PC-3 (cell line): ENCODE results near the gene SAMD10. TPM values are rescaled to one million over a fixed set of nuclear protein-coding genes. Genes with fewer than 3 reads are reported as not detected.

ENCODE experiments used
- ATAC-seq: fragments of 200-7000 bp; cut with Tn5 transposase; 2 replicates; pipeline ENCODE4 v1.9.1; 2020; ENCODE audit warnings: mild to moderate bottlenecking, moderate library complexity
- BruUV-seq: library from RNA; stranded (reverse); fragments of 400-500 nt; replicated peaks from 2 replicates; lab custom pipeline; 2021; lab: Mats Ljungman, UMichigan
- CTCF ChIA-PET: fragments of 300-600 bp; sonication (Branson Sonifier 250); formaldehyde crosslinking; loops from one replicate; lab custom pipeline; 2022; ENCODE audit warnings: antibody characterized with exemption; lab: Charles Lee
- POLR2A ChIA-PET: fragments of 300-600 bp; sonication (Branson Sonifier 250); formaldehyde crosslinking; loops from one replicate; lab custom pipeline; 2022; ENCODE audit warnings: antibody characterized with exemption; ENCODE audit not compliant: unreplicated experiment; lab: Charles Lee
- DNase-seq: peaks from one replicate; pipeline ENCODE4 v3.0.0-alpha.2; 2015
- H2AFZ ChIP-seq: fragments of 300-600 bp; sonication (generic); 2 replicates; pipeline ENCODE4 v1.6.0; 2016; ENCODE audit warnings: antibody characterized with exemption, low read length
- H3F3A ChIP-seq: fragments of 300-600 bp; sonication (generic); one replicate; pipeline ENCODE4 v1.6.0; 2017; ENCODE audit warnings: antibody characterized with exemption, low read length, control low read depth, mild to moderate bottlenecking; ENCODE audit not compliant: unreplicated experiment
- H3K27ac ChIP-seq: fragments of 300-600 bp; sonication (generic); 2 replicates; pipeline ENCODE4 v1.5.1; 2016; ENCODE audit warnings: mild to moderate bottlenecking, low read length
- H3K27me3 ChIP-seq: fragments of 300-600 bp; sonication (generic); 2 replicates; pipeline ENCODE4 v1.6.1; 2016; ENCODE audit warnings: low read length, mixed read lengths
- H3K36me3 ChIP-seq: fragments of 300-600 bp; sonication (generic); 2 replicates; pipeline ENCODE4 v1.6.1; 2016; ENCODE audit warnings: low read depth, mixed run types, low read length, mixed read lengths
- H3K4me1 ChIP-seq: fragments of 300-600 bp; sonication (generic); 2 replicates; pipeline ENCODE4 v1.5.1; 2016; ENCODE audit warnings: low read length; ENCODE audit not compliant: insufficient read depth
- H3K4me2 ChIP-seq: fragments of 300-600 bp; sonication (generic); 2 replicates; pipeline ENCODE4 v1.6.0; 2016; ENCODE audit warnings: low read length
- H3K4me3 ChIP-seq: fragments of 300-600 bp; sonication (generic); 2 replicates; pipeline ENCODE4 v1.5.1; 2016; ENCODE audit warnings: mild to moderate bottlenecking, low read length, mixed read lengths
- H3K79me2 ChIP-seq: fragments of 300-600 bp; sonication (generic); 2 replicates; pipeline ENCODE4 v1.6.1; 2017; ENCODE audit warnings: low read length, mixed read lengths
- H3K9ac ChIP-seq: fragments of 300-600 bp; sonication (generic); 2 replicates; pipeline ENCODE4 v1.6.0; 2016; ENCODE audit warnings: mild to moderate bottlenecking, low read length
- H3K9me2 ChIP-seq: fragments of 300-600 bp; sonication (generic); replicated peaks from 2 replicates; pipeline ENCODE4 v1.6.1; 2016; ENCODE audit warnings: mixed run types, low read length, mixed read lengths
- H3K9me3 ChIP-seq: fragments of 300-600 bp; sonication (generic); 2 replicates; pipeline ENCODE4 v1.6.1; 2016; ENCODE audit warnings: low read length, mixed read lengths
- H4K20me1 ChIP-seq: fragments of 300-600 bp; sonication (generic); 2 replicates; pipeline ENCODE4 v1.6.1; 2016; ENCODE audit warnings: low read length, mixed read lengths
- CTCF ChIP-seq: fragments of 300-600 bp; sonication (generic); conservative IDR thresholded peaks from 2 replicates; pipeline ENCODE4 v1.5.1; 2017; ENCODE audit warnings: antibody characterized with exemption, low read depth, mild to moderate bottlenecking, low read length
- EZH2 ChIP-seq: fragments of 300-600 bp; sonication (generic); IDR thresholded peaks from one replicate; pipeline ENCODE4 v1.6.1; 2017; ENCODE audit warnings: antibody characterized with exemption, mild to moderate bottlenecking, low read length; ENCODE audit not compliant: unreplicated experiment
- EZH2phosphoT487 ChIP-seq: fragments of 300-600 bp; sonication (generic); IDR thresholded peaks from 2 replicates; pipeline ENCODE4 v1.6.1; 2018; ENCODE audit warnings: mild to moderate bottlenecking, antibody characterized with exemption, low read length, borderline replicate concordance
- intact Hi-C: fragments of 100-400 bp; cut with micrococcal nuclease; formaldehyde crosslinking; loops from 2 replicates; pipeline ENCODE4 v1.9.0; 2023
- microRNA-seq: library from miRNA; unstranded; fragments of <30 nt; microRNA quantifications from one replicate; pipeline ENCODE4 v1.1.0, GENCODE V29; 2020; ENCODE audit not compliant: unreplicated experiment
- total RNA-seq: library from RNA; depleted of rRNA; stranded (reverse); fragments of >200 nt; gene quantifications from 2 replicates; pipeline ENCODE4 v1.2.3, GENCODE V29; 2014; rRNA removed

SAMD10 gene
- total RNA-seq, 1 experiment from 2014 or later: 7.4 TPM

- ATAC-seq: no peak
- Histone ChIP-seq H3F3A (no peaks in the 10 kb centered on the region), H3K79me2 (peaks cover 30% of the 10 kb centered on the region)
These were observed 53.1 kb downstream of the SAMD10 start for GRCh38 chr20:63926298-63926697.

GRCh38 chr20:63924241-63924640 is 55.2 kb downstream of the SAMD10 start:
- H3K9ac ChIP-seq: no peak overlapping the region
- H3K27me3 ChIP-seq: no peaks in the 10 kb centered on the region
- peaks cover 30% of the 10 kb centered on the region for H3K79me2 ChIP-seq
- BruUV-seq: no TSS peak
- H3K9me2 ChIP-seq: no peaks in the 10 kb centered on the region
- H3K27ac ChIP-seq: no peak overlapping the region
- ATAC-seq (no peak), DNase-seq (no peak)
- H3K4me2 ChIP-seq: no peak overlapping the region
- H3K4me1 ChIP-seq: no peaks in the 10 kb centered on the region
- H4K20me1 ChIP-seq: no peaks in the 10 kb centered on the region
- no peaks in the 10 kb centered on the region for H3F3A ChIP-seq
- CTCF ChIA-PET: no interaction called here
- POLR2A ChIA-PET: no interaction called here
- intact Hi-C loops: no loop called here
- TF ChIP-seq EZH2 (no peak), EZH2phosphoT487 (no peak), CTCF (no peak)
- H3K36me3 ChIP-seq: peaks cover 12% of the 10 kb centered on the region
- no peak overlapping the region for H2AFZ ChIP-seq
- no peak overlapping the region for H3K4me3 ChIP-seq
- H3K9me3 ChIP-seq: no peaks in the 10 kb centered on the region

More at GRCh38 chr20:63926298-63926697, 53.1 kb downstream of the SAMD10 start:
- ChIA-PET CTCF (no interaction called here), POLR2A (no interaction called here)
- Histone ChIP-seq H2AFZ (no peak overlapping the region), H3K4me1 (no peaks in the 10 kb centered on the region), H3K27ac (no peak overlapping the region), H3K9me3 (no peaks in the 10 kb centered on the region), H3K4me2 (no peak overlapping the region), H3K4me3 (no peak overlapping the region), H3K27me3 (no peaks in the 10 kb centered on the region), H3K36me3 (peaks cover 26% of the 10 kb centered on the region), H3K9me2 (no peaks in the 10 kb centered on the region), H4K20me1 (no peaks in the 10 kb centered on the region), H3K9ac (no peak overlapping the region)
- intact Hi-C loops: no loop called here
- no peak for DNase-seq
- TF ChIP-seq CTCF: no peak
- no TSS peak for BruUV-seq

Small RNA genes within 50 kb of the gene (microRNA-seq; reads per million reads assigned to microRNA genes)
- 2.0 reads per million for gene MIR1914
- not detected for gene MIR647

Other genes starting within 250 kb of the SAMD10 start
- 17.3 and 18.6 TPM in 2 replicates for gene LIME1, start 243.0 kb downstream of the SAMD10 start, total RNA-seq
- 116 TPM in 2 replicates for gene SLC2A4RG, start 239.9 kb downstream of the SAMD10 start, total RNA-seq
- 2.8 and 7.3 TPM in 2 replicates for gene ZBTB46, start 148.4 kb downstream of the SAMD10 start, total RNA-seq
- not detected in 2 replicates for gene ABHD16B, start 118.1 kb downstream of the SAMD10 start, total RNA-seq
- 147 and 167 TPM in 2 replicates for gene TPD52L2, start 114.4 kb downstream of the SAMD10 start, total RNA-seq
- 73.7 and 80.1 TPM in 2 replicates for gene DNAJC5, start 84.5 kb downstream of the SAMD10 start, total RNA-seq
- 37.2 and 47.4 TPM in 2 replicates for gene UCKL1, start 23.2 kb downstream of the SAMD10 start, total RNA-seq
- gene ZNF512B, start 9.7 kb downstream of the SAMD10 start, total RNA-seq: 18.0 and 24.1 TPM in 2 replicates
- 67.1 and 87.2 TPM in 2 replicates for gene PRPF6, start 1.5 kb upstream of the SAMD10 start, total RNA-seq
- gene C20orf204, start 56.5 kb upstream of the SAMD10 start, total RNA-seq: 2.1 and 3.4 TPM in 2 replicates
- gene SOX18, start 70.0 kb upstream of the SAMD10 start, total RNA-seq: 1.1 and 1.5 TPM in 2 replicates
- gene TCEA2, start 83.6 kb upstream of the SAMD10 start, total RNA-seq: 19.1 and 23.4 TPM in 2 replicates
- 43.2 and 54.3 TPM in 2 replicates for gene RGS19, start 99.9 kb upstream of the SAMD10 start, total RNA-seq
- gene OPRL1, start 100.4 kb upstream of the SAMD10 start, total RNA-seq: 5.6 and 7.4 TPM in 2 replicates
- 0.98 and 1.1 TPM in 2 replicates for gene LKAAEAR1, start 104.8 kb upstream of the SAMD10 start, total RNA-seq
- gene NPBWR2, start 127.9 kb upstream of the SAMD10 start, total RNA-seq: not detected in 2 replicates
- 0.22 and 0.29 TPM in 2 replicates for gene MYT1, start 184.8 kb upstream of the SAMD10 start, total RNA-seq